Fibroblast of upper back skin (primary cell): Measurements from ENCODE around the gene FRYL.
"Not testable (repeated sequence)": the region's sequence is repeated elsewhere in the genome, so short reads cannot be mapped to it uniquely, and the experiment has no call there.

Source experiments
- DNase-seq: peaks from one replicate; pipeline ENCODE4 v3.0.0-alpha.2; 2013

The FRYL gene

DNA sequence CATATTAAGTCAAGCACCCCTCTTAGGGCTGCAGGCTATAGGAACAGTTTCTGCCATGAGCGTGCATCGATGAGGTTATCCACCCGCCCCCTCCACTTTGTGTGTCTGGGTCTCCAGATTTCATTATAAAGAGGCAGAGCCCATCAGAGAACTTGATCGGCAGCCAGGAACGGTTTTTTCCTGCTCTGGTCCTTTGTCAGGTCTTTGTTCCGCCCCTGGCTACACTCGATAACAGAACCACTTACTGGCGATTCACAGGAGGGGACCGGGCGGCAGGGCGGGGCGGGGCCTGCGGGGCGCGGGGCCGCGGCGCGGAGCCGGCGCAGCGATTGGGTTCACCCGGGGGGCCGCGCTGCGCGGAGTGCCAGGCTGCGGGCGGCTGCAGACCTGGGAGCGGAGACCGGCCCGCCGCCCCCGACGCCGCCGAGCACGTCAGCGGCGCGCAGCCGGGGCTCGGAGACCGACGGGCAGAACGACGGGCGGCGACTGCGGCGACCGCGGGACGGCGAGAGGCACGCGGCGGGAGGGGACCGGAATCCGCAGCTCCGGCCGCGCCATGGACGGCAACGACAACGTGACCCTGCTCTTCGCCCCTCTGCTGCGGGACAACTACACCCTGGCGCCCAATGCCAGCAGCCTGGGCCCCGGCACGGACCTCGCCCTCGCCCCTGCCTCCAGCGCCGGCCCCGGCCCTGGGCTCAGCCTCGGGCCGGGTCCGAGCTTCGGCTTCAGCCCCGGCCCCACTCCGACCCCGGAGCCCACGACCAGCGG, 296.9 kb downstream of the FRYL start, which contains the start of gene SLC10A4:
SLC10A4 (plus strand) TSS at position 338 of the 771 bp plus-strand sequence; CDS start at position 557, 219 bp downstream.
- DNase-seq: no peak

DNA sequence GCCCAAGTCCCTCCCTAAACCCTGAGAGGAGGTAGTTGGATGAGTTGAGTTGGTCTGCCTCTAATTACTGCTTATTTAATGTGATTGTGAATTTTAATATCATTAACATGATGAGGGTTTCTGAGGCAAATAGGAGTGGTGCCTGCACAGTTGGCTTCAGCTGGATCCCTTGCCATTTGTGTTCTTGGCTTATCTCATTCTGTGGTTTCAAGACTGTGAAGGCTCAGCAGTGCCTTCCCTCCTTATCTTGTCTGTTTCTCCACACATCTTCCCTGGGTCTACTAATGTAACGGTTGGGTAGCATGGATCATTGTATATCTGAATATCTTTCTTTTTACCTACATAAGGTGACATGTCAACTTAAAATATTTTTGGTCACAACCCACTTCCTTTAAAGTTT, 298.5 kb downstream of the FRYL start:
- DNase-seq: no peak

DNA sequence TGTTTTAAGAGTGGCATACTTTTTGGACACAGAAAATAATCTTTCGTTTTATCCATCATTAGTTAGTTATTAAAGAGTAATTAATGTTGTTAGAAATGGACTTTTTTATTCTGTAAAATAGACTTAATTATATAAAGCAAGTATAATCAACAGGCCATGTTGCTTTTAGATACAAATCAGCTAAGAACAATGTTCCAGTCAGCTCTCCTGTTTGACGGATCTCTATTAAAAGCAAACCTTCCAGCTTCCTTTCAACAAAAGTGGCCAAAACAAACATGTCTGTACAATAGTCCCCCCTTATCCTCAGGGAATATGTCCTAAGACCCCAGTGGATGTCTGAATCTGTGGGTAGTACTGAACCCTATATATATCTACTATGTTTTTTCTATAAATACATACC, 301.8 kb downstream of the FRYL start:
- no peak for DNase-seq

- no peak for DNase-seq
Observed at GRCh38 chr4:48475770-48476169, 304.3 kb downstream of the FRYL start.

DNA sequence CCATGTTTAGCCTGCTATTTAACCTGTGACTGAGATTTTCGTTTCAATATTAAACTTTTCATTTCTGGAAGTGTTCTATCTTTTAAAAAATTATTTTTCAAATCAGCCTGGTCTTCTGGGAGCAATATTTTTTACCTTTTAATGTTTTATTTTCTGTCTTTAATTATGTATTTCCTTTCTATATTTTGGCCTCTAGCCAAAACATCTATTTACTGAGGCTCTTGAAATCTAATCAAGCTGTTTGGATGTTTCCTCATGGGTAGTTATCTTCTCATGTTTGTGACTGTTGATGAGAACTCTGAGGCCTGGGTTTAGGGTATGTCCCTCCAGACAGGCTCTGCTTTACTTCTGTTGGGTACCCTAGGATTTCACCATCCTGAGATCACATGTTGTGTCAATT, 307.3 kb downstream of the FRYL start:
- DNase-seq: no peak

- peak; percentile 16 for DNase-seq
Observed at GRCh38 chr4:48470570-48470969, 309.5 kb downstream of the FRYL start.

DNA sequence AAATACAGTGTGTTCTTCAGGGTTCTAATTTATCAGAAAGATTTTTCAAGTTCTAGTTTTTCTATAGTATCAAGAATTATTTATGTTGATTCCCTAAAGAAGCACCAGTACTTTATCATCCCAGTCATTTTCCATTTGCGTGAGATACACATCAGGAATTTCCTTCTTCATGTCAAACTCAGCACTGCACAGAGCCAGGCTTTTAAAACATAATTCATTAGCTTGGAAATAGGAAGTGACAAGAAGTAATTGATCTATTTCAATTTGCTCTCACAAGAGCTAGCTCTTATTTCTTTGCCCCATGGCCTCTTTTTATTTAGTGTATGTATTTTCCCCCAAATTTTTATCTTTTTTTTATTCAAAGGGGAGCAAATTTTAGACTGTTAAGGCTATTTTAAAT, 309.9 kb downstream of the FRYL start:
- peak; percentile 21 for DNase-seq

DNA sequence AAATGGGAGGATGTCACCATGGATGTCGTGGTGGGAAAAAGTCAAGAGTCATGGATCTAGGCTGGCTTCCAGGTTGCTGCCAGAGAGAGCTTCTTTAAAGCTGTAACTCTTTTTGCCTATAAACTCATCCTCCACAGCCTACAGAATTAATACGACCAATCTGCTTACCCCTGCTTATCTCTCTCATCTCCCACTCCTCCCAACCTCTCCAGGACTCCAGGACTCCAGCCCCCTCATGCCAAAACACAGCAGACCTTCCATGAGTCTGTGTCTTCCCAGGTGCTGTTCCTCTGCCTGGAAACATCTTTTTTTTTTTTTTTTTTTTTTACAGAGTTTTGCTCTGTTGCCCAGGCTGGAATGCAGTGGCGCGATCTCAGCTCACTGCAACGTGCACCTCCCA, 312.2 kb downstream of the FRYL start:
- peak; percentile 28 for DNase-seq

- DNase-seq: no peak
Observed at GRCh38 chr4:48467442-48467841, 312.6 kb downstream of the FRYL start.

DNA sequence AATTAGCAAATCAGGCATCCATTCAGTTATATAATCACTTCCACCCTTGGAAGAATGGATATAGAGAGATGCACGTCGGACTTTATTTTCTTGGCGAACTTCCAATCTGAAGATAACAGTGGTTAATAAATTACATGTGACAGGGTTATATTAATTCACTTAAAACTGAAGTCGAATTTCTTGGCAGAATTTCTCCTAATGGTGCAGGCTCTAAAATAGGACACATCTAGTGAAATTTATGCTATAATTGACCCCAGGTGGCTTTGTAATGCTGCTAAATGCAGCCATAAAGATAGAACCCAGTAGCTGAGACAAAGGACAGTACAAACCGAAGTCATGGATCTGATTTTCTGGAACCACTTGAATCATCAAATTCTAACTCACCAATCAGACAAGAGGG, 317.7 kb downstream of the FRYL start:
- peak; percentile 55 for DNase-seq

GRCh38 chr4:48461000-48461399, 319.1 kb downstream of the FRYL start:
- DNase-seq: no peak

- no peak for DNase-seq
Observed at GRCh38 chr4:48454591-48454990, 325.5 kb downstream of the FRYL start.

GRCh38 chr4:48451656-48452055, 328.4 kb downstream of the FRYL start:
- not testable (repeated sequence) for DNase-seq

DNA sequence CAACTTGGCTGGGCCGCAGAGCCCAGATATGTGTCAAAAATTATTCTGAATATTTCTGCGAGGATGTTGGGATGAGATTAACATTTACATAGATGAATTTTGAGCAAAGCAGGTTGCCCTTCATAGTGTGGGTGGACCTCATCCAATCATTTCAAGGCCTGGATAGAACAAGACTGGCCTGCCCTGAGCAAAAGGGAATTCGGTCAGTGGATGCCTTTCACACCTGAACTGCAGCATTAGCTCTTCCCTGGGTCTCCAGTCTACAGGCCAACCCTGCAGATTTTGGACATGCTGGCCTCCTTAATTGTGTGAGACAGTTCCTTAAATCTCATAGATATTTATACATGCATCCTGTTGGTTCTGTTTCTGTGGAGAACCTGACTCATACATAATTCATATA, 329.3 kb downstream of the FRYL start:
- DNase-seq: no peak

GRCh38 chr4:48449151-48449550, 330.9 kb downstream of the FRYL start:
- DNase-seq: no peak
